ENCODE measurements around the gene ABHD6. TPM values are rescaled to one million over a fixed set of nuclear protein-coding genes. Genes with fewer than 3 reads are reported as not detected.

Gene ABHD6
- total RNA-seq, 2 donors from 2014 or later, result 6.1 to 10.6 TPM

DNA sequence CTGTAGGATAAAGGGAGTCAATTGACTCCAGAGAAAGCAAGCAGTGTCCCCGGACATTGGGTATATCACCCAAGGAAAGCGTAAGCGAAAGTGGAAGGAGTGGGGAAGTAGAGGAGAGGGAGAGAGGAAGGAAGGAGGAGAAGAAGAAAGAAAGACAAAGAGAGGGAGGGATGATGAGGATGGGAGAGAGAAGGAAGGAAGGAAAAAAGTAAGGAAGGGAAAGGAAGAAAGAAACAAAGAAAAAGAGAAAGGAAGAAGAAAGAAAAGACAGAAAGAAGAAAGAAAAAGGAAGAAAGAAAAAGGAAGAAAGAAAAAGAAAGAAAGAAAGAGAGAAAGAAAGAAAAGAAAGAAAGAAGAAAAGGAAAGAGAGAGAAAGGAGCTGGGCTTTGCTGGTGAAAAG, 27.7 kb upstream of the ABHD6 start:
- Histone ChIP-seq H3K4me3 (no peak overlapping the region), H3K27ac (no peak overlapping the region), H3K36me3 (no peaks in the 10 kb centered on the region), H3K9me3 (no peaks in the 10 kb centered on the region), H3K4me1 (ENCODE audit: control insufficient read depth in 1 of 2, low read depth in 2 of 2) (no peaks in the 10 kb centered on the region), H3K27me3 (replicated peaks; ENCODE audit: insufficient read depth) (no peaks in the 10 kb centered on the region)
- TF ChIP-seq, protein P1, sequence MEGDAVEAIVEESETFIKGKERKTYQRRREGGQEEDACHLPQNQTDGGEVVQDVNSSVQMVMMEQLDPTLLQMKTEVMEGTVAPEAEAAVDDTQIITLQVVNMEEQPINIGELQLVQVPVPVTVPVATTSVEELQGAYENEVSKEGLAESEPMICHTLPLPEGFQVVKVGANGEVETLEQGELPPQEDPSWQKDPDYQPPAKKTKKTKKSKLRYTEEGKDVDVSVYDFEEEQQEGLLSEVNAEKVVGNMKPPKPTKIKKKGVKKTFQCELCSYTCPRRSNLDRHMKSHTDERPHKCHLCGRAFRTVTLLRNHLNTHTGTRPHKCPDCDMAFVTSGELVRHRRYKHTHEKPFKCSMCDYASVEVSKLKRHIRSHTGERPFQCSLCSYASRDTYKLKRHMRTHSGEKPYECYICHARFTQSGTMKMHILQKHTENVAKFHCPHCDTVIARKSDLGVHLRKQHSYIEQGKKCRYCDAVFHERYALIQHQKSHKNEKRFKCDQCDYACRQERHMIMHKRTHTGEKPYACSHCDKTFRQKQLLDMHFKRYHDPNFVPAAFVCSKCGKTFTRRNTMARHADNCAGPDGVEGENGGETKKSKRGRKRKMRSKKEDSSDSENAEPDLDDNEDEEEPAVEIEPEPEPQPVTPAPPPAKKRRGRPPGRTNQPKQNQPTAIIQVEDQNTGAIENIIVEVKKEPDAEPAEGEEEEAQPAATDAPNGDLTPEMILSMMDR (IDR thresholded peaks at IDR 0.05), result no peak
- ATAC-seq (ENCODE audit: insufficient number of reproducible peaks, low FRiP score, low read depth) (no peak), DNase-seq (ENCODE audit: low spot score) (no peak)

DNA sequence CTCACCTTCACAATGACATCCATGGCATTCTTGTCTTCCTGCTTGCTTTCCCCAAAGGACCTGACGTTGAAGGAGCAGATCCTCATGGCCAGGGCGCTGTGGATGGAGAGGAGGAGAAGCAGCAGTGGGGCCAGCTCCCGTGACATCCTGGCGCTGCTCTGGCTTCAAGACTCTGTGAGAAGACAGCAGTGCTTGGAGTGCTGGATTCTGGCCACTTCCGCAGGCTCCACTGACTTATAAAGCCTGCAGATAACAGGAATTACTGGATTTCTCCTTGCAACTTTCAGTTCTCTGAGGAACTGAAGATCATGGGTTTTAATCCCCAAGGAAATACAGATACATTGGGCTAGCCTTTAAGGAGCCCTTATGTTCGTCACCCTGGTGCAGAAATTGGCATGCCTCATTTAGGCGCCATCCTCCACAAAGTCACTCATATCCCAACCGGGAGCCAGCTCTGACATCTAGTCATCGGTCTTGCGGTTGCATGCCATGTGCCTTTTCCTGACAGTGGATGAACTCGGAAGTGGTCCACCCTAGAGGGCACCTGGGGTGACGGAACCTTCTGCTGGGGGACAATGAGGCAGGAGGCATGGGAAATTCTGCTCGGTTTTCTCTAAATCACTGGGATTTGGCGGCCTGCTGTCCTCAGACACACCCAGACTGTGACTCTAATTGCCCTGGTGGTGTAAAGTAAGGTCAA, 26.7 kb upstream of the ABHD6 start, which contains the start of gene DNASE1L3:
DNASE1L3 (minus strand) TSS at position 212 of the 700 bp plus-strand sequence; CDS start at position 146, 66 bp downstream.
- Histone ChIP-seq H3K27me3 (replicated peaks; ENCODE audit: insufficient read depth) (no peaks in the 10 kb centered on the region), H3K36me3 (no peaks in the 10 kb centered on the region), H3K9me3 (no peaks in the 10 kb centered on the region), H3K4me3 (no peak within 1 kb of the TSS), H3K4me1 (ENCODE audit: control insufficient read depth in 1 of 2, low read depth in 2 of 2) (no peaks in the 10 kb centered on the region), H3K27ac (no peak within 1 kb of the TSS)
- no peak for ATAC-seq (ENCODE audit: insufficient number of reproducible peaks, low FRiP score, low read depth)
- DNase-seq (ENCODE audit: low spot score), result no peak
- TF ChIP-seq, protein P1 (IDR thresholded peaks at IDR 0.05), result no peak

DNA sequence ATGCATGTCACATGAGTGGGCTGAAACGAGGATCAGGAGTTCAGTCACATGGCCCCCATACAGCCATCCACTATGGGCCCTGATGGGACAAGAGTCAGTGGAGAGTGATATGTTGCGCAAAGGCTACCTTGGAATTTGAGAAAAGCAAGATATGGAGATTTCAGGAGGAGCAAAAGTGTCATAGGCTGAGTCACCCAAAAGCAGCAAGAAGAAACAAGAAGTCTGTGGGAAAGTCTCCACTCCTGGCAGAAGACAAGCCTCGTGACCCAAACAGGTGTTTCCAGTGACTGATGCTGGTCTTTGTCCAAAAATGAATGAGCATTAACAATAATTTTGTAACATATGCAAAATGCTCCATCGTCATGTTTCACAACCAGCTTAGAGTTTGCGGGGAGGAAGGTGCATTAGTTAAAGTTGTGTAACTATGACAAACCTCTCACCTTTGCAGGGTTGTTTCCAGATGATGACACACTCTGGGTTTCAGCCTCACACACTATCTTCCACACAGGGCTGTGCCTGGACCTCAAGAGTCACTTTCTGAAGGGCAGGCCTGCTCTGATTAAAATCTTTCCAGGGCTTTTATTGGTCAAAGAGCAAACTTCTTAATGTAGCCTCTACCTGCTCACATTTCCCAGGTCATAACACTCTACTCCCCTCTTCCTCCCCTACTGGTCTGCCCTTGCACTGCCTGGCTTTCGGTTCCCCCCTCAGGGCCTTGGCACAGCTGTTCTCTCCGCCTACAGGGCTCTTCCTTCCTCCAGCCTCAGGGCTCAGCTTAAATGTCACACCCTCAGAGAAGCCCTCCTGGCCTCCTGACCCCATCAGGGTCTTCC, 22.9 kb upstream of the ABHD6 start:
- Histone ChIP-seq H3K27ac (no peak overlapping the region), H3K4me3 (no peak overlapping the region), H3K27me3 (replicated peaks; ENCODE audit: insufficient read depth) (no peaks in the 10 kb centered on the region), H3K36me3 (no peaks in the 10 kb centered on the region), H3K4me1 (ENCODE audit: control insufficient read depth in 1 of 2, low read depth in 2 of 2) (peaks cover 5 to 6% of the 10 kb centered on the region in 2 donors), H3K9me3 (no peaks in the 10 kb centered on the region)
- ATAC-seq (ENCODE audit: insufficient number of reproducible peaks, low FRiP score, low read depth) (no peak), DNase-seq (ENCODE audit: low spot score) (no peak)
- TF ChIP-seq, protein P1 (IDR thresholded peaks at IDR 0.05), result no peak

DNA sequence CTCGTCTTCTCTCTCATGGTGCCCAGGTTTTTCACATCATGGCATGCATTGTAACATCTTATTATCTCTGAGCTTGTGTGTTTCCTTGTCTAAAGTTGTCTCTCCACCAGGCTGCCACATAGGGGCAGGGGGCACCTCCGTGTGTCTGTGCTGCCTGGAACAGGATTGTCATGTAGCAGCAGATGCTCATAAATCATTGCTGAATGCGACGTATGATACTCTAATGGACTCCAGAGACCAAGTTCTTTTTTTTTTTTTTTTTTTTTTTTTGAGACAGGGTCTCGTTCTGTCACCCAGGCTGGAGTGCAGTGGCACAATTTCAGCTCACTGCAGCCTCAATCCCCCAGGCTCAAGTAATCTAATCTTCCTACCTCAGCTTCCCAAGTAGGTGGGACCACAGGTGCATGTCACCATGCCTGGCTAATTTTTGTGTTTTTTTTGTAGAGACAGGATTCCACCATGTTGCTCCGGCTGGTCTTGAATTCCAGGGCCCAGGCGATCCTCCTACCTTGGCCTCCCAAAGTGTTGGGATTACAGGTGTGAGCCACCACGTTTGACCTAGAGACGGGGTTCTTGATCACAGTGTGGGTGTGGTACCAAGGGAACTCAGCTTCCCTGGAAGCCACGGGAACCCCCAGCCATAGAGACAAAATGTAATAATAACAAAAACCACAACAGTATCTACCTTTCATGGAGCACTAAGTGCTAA, 22.1 kb upstream of the ABHD6 start:
- no peaks in the 10 kb centered on the region for H3K27me3 ChIP-seq (replicated peaks; ENCODE audit: insufficient read depth)
- H3K36me3 ChIP-seq, result no peaks in the 10 kb centered on the region
- H3K4me3 ChIP-seq, result no peak overlapping the region
- no peak overlapping the region for H3K27ac ChIP-seq
- no peak for DNase-seq (ENCODE audit: low spot score)
- peaks cover 5 to 6% of the 10 kb centered on the region in 2 donors for H3K4me1 ChIP-seq (ENCODE audit: control insufficient read depth in 1 of 2, low read depth in 2 of 2)
- TF ChIP-seq, protein P1 (IDR thresholded peaks at IDR 0.05), result no peak
- ATAC-seq (ENCODE audit: insufficient number of reproducible peaks, low FRiP score, low read depth), result no peak
- H3K9me3 ChIP-seq, result no peaks in the 10 kb centered on the region

All from thoracic aorta (tissue), 2 donors.